Bone marrow (tissue), 2 donors: ENCODE measurements around the gene IL1RL2.

Experiments
- DNase-seq, 2 donors: peaks; one replicate each; lab custom pipeline; 2025; lab: John Stamatoyannopoulos, UW

The IL1RL2 gene

GRCh38 chr2:102186791-102187495, at the start of gene IL1RL2:
TSS of gene IL1RL2 (plus strand) at chr2:102187023. CDS start at chr2:102187868, 845 bp downstream.
- DNase-seq: no peak

GRCh38 chr2:102137138-102137537, 49.7 kb upstream of the IL1RL2 start:
- no peak for DNase-seq

- peak in 1 of 2 donors; percentile 72 for DNase-seq
These were observed 48.5 kb upstream of the IL1RL2 start for GRCh38 chr2:102138331-102138730.

- DNase-seq: no peak
These were observed 47.0 kb upstream of the IL1RL2 start for GRCh38 chr2:102139851-102140250.

- no peak for DNase-seq
These were observed 46.4 kb upstream of the IL1RL2 start for GRCh38 chr2:102140377-102140776.

- no peak for DNase-seq
These were observed 45.5 kb upstream of the IL1RL2 start for GRCh38 chr2:102141011-102141943.

GRCh38 chr2:102141970-102142828, 44.6 kb upstream of the IL1RL2 start, which contains the start of gene IL1R1:
TSS of gene IL1R1 (plus strand) at chr2:102142746. CDS start at chr2:102157725, 14,979 bp downstream.
- DNase-seq: peak in 1 of 2 donors; percentile 60

- peak in 1 of 2 donors; percentile 60 for DNase-seq
These were observed 43.9 kb upstream of the IL1RL2 start for GRCh38 chr2:102142829-102143449.

- no peak for DNase-seq
These were observed 43.3 kb upstream of the IL1RL2 start for GRCh38 chr2:102143450-102143985.

GRCh38 chr2:102144128-102144527, 42.7 kb upstream of the IL1RL2 start:
- DNase-seq: no peak

- no peak for DNase-seq
These were observed 41.7 kb upstream of the IL1RL2 start for GRCh38 chr2:102145107-102145506.

GRCh38 chr2:102145934-102146333, 40.9 kb upstream of the IL1RL2 start:
- DNase-seq: no peak

GRCh38 chr2:102147935-102148334, 38.9 kb upstream of the IL1RL2 start:
- DNase-seq: peak in 1 of 2 donors; percentile 17

- no peak for DNase-seq
These were observed 37.6 kb upstream of the IL1RL2 start for GRCh38 chr2:102149243-102149642.

GRCh38 chr2:102149644-102150455, 37.0 kb upstream of the IL1RL2 start:
- no peak for DNase-seq

- no peak for DNase-seq
These were observed 32.5 kb upstream of the IL1RL2 start for GRCh38 chr2:102154364-102154763.

GRCh38 chr2:102154946-102155702, 31.7 kb upstream of the IL1RL2 start:
- no peak for DNase-seq

GRCh38 chr2:102155703-102156515, 30.9 kb upstream of the IL1RL2 start:
- DNase-seq: no peak
